ENCODE data around the gene DOCK1. TPM values are rescaled to one million over a fixed set of nuclear protein-coding genes. Genes with fewer than 3 reads are reported as not detected.

The DOCK1 gene
- total RNA-seq, 4 donors from 2014 or later = 41.1 to 62.4 (median 53.2) TPM

DNA sequence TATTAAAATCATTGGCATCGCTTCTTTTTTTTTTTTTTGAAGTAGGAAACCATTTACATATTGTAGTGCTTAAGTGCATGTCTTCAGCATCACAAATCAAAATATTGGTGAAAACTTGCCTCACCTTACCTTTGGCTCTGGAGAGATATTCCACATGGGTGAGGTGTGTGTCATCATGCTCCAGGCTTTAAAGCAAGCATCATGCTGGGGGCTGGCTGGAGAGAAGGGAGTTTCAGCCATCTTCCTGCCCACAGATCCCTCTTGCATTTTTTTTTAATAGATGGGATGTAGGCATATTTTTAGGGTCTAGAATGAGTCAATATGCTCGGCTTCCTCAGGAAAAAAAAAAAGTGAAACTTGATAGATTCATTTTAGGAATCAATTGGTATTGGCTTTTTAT lies 293.5 kb downstream of the DOCK1 start:
- TF ChIP-seq, protein P1, sequence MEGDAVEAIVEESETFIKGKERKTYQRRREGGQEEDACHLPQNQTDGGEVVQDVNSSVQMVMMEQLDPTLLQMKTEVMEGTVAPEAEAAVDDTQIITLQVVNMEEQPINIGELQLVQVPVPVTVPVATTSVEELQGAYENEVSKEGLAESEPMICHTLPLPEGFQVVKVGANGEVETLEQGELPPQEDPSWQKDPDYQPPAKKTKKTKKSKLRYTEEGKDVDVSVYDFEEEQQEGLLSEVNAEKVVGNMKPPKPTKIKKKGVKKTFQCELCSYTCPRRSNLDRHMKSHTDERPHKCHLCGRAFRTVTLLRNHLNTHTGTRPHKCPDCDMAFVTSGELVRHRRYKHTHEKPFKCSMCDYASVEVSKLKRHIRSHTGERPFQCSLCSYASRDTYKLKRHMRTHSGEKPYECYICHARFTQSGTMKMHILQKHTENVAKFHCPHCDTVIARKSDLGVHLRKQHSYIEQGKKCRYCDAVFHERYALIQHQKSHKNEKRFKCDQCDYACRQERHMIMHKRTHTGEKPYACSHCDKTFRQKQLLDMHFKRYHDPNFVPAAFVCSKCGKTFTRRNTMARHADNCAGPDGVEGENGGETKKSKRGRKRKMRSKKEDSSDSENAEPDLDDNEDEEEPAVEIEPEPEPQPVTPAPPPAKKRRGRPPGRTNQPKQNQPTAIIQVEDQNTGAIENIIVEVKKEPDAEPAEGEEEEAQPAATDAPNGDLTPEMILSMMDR (IDR thresholded peaks at IDR 0.05; ENCODE audit: low read depth) = no peak

DNA sequence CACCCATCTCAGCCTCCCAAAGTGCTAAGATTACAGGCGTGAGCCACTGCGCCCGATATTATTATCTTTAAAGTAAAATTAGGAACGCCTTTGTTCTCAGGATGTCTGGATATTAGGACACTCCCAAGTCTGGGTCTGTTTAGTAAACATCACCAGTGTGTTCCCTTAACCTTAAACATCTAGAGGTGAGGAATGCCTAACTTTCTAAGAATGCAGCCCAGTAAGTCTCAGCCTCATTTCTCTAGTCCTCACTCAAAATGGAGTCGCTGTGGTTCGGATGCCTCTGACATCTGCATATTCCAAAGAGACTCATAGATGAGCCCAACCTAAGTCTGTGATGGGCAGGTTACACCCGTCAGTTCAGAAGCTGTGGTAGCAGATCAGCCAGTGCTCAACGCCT lies 295.4 kb downstream of the DOCK1 start:
- TF ChIP-seq, protein P1 (IDR thresholded peaks at IDR 0.05; ENCODE audit: low read depth) = no peak

DNA sequence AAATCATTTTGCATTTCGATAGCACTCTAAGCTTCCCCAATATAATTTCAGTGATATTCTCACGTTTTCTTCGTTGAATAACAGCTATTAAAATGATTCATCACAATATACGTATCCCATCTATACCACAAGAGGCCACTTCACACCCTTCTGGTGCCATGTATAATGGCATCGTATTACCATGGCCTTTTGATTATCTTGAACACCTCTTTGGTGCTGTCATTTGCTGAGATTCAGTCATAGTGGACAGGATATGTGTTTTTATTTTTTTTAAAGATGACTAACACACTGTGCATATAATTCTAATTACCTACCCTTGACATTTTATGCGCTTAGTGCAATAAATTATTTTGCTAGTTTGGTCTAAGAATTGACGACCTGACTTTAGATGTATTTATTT lies 297.8 kb downstream of the DOCK1 start:
- TF ChIP-seq, protein P1 (IDR thresholded peaks at IDR 0.05; ENCODE audit: low read depth) = no peak

DNA sequence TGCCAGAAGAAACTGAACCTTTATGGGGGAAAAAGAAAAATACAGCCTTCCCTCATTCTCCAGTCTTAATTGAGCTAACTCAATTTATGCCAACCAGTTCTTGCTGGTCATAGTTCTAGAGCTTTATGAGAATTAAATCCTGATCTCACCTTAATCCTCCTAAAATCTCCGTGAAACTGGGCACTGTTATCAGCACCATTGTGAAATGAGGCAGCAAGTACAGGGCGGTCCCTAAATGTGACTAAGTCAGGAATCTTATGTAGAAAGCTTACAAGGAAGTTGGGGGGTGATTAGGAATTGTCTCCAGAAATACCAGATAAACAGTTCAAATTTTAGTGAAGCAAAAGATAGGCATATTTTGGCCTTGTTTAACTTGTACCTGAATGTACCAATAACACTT lies 301.9 kb downstream of the DOCK1 start:
- TF ChIP-seq, protein P1 (IDR thresholded peaks at IDR 0.05; ENCODE audit: low read depth) = no peak

DNA sequence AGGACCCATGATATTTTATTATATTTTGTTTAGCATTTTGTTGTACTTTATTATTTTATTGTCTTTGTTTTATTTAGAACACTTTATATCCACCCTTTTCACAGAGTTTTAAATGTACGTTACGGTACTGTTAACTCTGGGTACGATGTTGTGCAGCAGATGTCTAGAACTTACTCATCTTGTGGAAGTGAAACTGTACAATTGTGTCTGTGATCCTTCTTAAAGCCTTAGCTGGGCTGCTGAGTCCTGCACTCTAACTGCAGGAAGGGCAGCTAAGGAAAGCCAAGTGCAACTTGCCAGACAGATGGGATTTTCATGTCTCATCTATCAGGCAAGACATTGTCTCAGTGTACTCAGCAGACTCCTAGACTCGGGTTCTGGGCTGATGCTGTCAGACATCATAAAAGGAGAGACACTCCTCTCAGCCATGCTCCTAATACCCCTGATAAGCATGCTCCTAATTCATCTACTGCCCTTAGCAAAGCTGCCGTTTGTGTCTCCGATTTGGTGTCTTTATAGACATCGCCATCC lies 305.8 kb downstream of the DOCK1 start:
- TF ChIP-seq, protein P1 (IDR thresholded peaks at IDR 0.05; ENCODE audit: low read depth) = no peak

DNA sequence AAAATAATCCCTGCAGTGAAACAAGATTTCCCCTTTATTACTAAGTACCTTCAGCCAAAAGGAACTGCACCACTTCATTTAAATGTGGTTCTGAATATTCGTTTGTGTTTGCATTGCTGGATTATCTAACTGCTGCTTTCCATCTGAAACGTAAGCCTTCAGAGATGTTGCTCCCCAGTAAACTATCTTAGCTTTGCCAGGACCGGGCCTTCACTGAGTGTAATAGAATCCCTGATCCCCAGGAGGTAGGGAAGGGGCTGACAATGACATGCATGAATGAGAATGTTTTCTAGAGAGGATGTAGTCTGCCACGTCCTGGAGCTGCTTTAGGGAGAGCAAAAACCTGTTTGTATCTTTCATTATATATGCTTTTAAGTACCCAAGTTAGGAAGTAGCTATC lies 310.6 kb downstream of the DOCK1 start:
- TF ChIP-seq, protein P1 (IDR thresholded peaks at IDR 0.05; ENCODE audit: low read depth) = no peak

DNA sequence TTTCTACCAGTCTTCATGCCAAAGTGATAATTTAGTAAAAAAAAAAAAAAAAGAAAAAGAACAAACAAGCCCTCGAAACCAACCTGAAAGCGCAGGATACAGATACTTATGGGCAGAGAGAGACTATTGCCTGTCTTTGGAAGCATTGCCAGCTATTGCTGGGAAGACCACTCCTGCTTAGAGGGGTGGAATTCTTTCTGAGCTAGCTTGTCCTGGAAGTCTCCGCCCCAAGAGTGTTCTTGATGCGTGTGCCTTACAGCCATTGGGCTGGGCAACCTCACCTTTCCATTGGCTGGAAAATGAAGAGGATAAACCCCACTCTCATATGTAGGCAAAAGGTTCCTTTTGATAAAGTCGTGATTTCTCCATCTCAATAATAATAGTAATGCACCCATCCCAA lies 311.0 kb downstream of the DOCK1 start:
- TF ChIP-seq, protein P1 (IDR thresholded peaks at IDR 0.05; ENCODE audit: low read depth) = no peak
